K562 (cell line): ENCODE measurements around the gene RSPRY1. TPM values are rescaled to one million over a fixed set of nuclear protein-coding genes. Genes with fewer than 3 reads are reported as not detected.
A peak's percentile ranks its signal among the peaks of the same experiment; 100 is the strongest.

Source experiments
- ARHGAP35 ChIP-seq: fragments of 450-650 bp; IDR thresholded peaks from 2 replicates; pipeline ENCODE4 v1.6.1; 2018; ENCODE audit not compliant: partially characterized antibody
- BCOR ChIP-seq: fragments of 450-650 bp; IDR thresholded peaks from 2 replicates; pipeline ENCODE4 v1.6.1; 2016
- DLX4 ChIP-seq: fragments of 250-450 bp; sonication (Bioruptor Pico); IDR thresholded peaks from 2 replicates; pipeline ENCODE4 v1.6.1; 2021; ENCODE audit warnings: mild to moderate bottlenecking
- E2F8 ChIP-seq: fragments of 450-650 bp; IDR thresholded peaks from 2 replicates; pipeline ENCODE4 v1.7.1; 2018; ENCODE audit warnings: mild to moderate bottlenecking, low read depth; ENCODE audit not compliant: partially characterized antibody
- ETV5 ChIP-seq: sonication (generic); formaldehyde crosslinking; IDR thresholded peaks from 2 replicates; pipeline ENCODE4 v1.4.0; 2020; ENCODE audit warnings: low read depth, mild to moderate bottlenecking, missing genetic modification reagents
- MCM7 ChIP-seq, 2 experiments: fragments of 450-650 bp; IDR thresholded peaks; 2 replicates each; pipeline ENCODE4 v1.6.1; 2016 to 2018
- MNT ChIP-seq, 2 experiments: fragments of 450-650 bp; conservative IDR thresholded peaks; 2 replicates each; pipeline ENCODE4 v1.6.1; 2017; ENCODE audit warnings: mild to moderate bottlenecking in 2 of 2, moderate library complexity in 2 of 2
- NEUROD1 ChIP-seq: fragments of 150-350 bp; IDR thresholded peaks from 2 replicates; pipeline ENCODE4 v1.6.1; 2014; ENCODE audit warnings: borderline replicate concordance, low read length, low read depth; ENCODE audit not compliant: partially characterized antibody
- PTRF ChIP-seq: fragments of 450-650 bp; IDR thresholded peaks from 2 replicates; pipeline ENCODE4 v1.6.1; 2016; ENCODE audit warnings: mild to moderate bottlenecking, missing genetic modification characterization, missing compliant biosample characterization
- TSC22D4 ChIP-seq: fragments of 450-650 bp; IDR thresholded peaks from 2 replicates; pipeline ENCODE4 v1.6.1; 2016; ENCODE audit warnings: missing genetic modification characterization, missing biosample characterization, control low read depth
- VEZF1 ChIP-seq: fragments of 200-800 bp; sonication (Bioruptor generic); IDR thresholded peaks from 2 replicates; pipeline ENCODE4 v1.6.1; 2017; ENCODE audit warnings: missing genetic modification characterization, missing compliant biosample characterization
- ZKSCAN3 ChIP-seq: fragments of 250-450 bp; sonication (Bioruptor Pico); IDR thresholded peaks from 2 replicates; pipeline ENCODE4 v1.4.0; 2020
- ZNF212 ChIP-seq: fragments of 450-650 bp; formaldehyde crosslinking; IDR thresholded peaks from 2 replicates; pipeline ENCODE4 v1.4.0; 2020; ENCODE audit warnings: mild to moderate bottlenecking
- ZNF384 ChIP-seq: IDR thresholded peaks from 2 replicates; pipeline ENCODE4 v1.6.1; 2012; ENCODE audit warnings: low read depth, low read length, improper control_type of control experiment
- ZNF444 ChIP-seq: fragments of 250-450 bp; sonication (Bioruptor Pico); IDR thresholded peaks from 2 replicates; pipeline ENCODE4 v1.4.0; 2020; ENCODE audit warnings: mild to moderate bottlenecking, moderate library complexity
- ZNF592 ChIP-seq: fragments of 450-650 bp; IDR thresholded peaks from 2 replicates; pipeline ENCODE4 v1.6.1; 2017; ENCODE audit warnings: antibody characterized with exemption, mild to moderate bottlenecking
- ZNF76 ChIP-seq: fragments of 250-450 bp; sonication (Bioruptor Pico); IDR thresholded peaks from 2 replicates; pipeline ENCODE4 v1.4.0; 2020; ENCODE audit warnings: mild to moderate bottlenecking, moderate library complexity, borderline replicate concordance
- ZNF77 ChIP-seq: fragments of 250-450 bp; sonication (Bioruptor Pico); IDR thresholded peaks from 2 replicates; pipeline ENCODE4 v1.5.0; 2020
- polyA plus RNA-seq, 8 experiments: library from polyadenylated mRNA; depleted of rRNA in 4 of 8; stranded (reverse) in 5 of 8; unstranded in 3 of 8; fragments of >200 nt; fragmentation: Nextera tagmentation in 2 of 8; fragmentation: Illumina TruSeq in 1 of 8; extraction: Ambion mirVana in 2 of 8; extraction: Trizol in 1 of 8; gene quantifications; 2 replicates each; pipeline versions ENCODE4 v1.2.1 to v1.2.3, GENCODE V29; 2011 to 2014; ENCODE audit warnings: inconsistent platforms in 1 of 8, missing spikeins in 1 of 8
- total RNA-seq, 7 experiments: library from RNA; depleted of rRNA in 6 of 7; stranded (reverse); fragments of >200 nt in 6 of 7; fragmentation: Illumina TruSeq in 2 of 7; extraction: Trizol in 2 of 7; gene quantifications; 2 replicates each; pipeline versions ENCODE4 v1.2.1 to v1.2.3, GENCODE V29; 2011 to 2021; ENCODE audit warnings: low replicate concordance in 1 of 7

Gene RSPRY1
- total and polyA plus RNA-seq, 9 of the 15 experiments (the other 6 are each of a cell fraction or from before 2014, with no cell fraction given): 10.2 to 27.8 (median 20.8) TPM

GRCh38 chr16:57244767-57245471 lies 58.8 kb downstream of the RSPRY1 start, which contains the start of gene ARL2BP (continued):
- TF ChIP-seq ZNF212: no peak
- TF ChIP-seq PTRF (tag): no peak
- TF ChIP-seq MNT (conservative IDR thresholded peaks at IDR 0.05): peak; percentile 60 to 82
- no peak for TF ChIP-seq NEUROD1
- no peak for TF ChIP-seq ZNF444 (CRISPR knock-in tag)
- TF ChIP-seq ETV5 (CRISPR knock-in tag): peak; percentile 66; the same call in 1 of the 2 replicates
- no peak for TF ChIP-seq ARHGAP35
- peak; percentile 51 for TF ChIP-seq E2F8
- no peak for TF ChIP-seq ZNF384
- no peak for TF ChIP-seq BCOR
- no peak for TF ChIP-seq DLX4 (CRISPR knock-in tag)
- TF ChIP-seq TSC22D4: no peak
- TF ChIP-seq ZKSCAN3 (CRISPR knock-in tag): no peak
- no peak for TF ChIP-seq MCM7 (IDR thresholded peaks at IDR 0.05)
- no peak for TF ChIP-seq ZNF77 (CRISPR knock-in tag)
- TF ChIP-seq ZNF592: no peak; the same call in 1 of the 2 replicates
- no peak for TF ChIP-seq ZNF76 (CRISPR knock-in tag)
- peak; percentile 76 for TF ChIP-seq VEZF1
